ENCODE data around the gene GPR156.
A peak's percentile ranks its signal among the peaks of the same experiment; 100 is the strongest.

The GPR156 gene

DNA sequence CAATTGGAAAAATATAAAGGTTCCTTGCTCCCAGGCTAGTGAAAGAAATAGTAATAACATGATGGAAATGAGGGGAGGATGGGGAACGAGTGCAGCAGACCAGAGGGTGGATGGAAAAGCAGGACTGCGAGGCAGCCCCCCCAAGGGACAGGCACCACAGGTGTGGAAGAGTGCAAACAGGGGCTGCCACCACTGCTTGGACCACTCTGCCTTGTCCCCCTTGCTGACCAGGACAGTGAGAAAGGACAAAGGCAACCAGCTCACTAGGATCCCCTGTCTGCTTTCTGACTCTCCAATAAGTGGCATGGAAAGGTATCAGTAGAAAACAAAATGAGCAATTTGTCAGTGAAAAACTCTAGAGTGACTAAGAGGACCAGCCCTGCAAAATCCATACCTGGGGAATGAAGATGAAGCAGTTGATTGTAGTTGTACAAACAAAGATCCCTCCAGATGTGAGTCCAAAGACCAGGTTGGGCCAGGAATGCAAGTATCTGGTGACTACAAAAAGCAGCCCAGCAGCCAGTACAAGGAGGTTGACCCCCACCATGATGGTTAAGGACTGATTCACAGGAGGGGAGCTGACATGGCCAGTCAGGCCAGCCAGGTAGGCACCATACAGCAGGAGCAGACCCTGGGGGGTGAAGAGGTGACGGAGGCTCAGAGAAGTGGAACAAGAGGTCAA lies 104.2 kb downstream of the GPR156 start:
- H3K4me3 ChIP-seq = no peak overlapping the region
- TF ChIP-seq, protein P1, sequence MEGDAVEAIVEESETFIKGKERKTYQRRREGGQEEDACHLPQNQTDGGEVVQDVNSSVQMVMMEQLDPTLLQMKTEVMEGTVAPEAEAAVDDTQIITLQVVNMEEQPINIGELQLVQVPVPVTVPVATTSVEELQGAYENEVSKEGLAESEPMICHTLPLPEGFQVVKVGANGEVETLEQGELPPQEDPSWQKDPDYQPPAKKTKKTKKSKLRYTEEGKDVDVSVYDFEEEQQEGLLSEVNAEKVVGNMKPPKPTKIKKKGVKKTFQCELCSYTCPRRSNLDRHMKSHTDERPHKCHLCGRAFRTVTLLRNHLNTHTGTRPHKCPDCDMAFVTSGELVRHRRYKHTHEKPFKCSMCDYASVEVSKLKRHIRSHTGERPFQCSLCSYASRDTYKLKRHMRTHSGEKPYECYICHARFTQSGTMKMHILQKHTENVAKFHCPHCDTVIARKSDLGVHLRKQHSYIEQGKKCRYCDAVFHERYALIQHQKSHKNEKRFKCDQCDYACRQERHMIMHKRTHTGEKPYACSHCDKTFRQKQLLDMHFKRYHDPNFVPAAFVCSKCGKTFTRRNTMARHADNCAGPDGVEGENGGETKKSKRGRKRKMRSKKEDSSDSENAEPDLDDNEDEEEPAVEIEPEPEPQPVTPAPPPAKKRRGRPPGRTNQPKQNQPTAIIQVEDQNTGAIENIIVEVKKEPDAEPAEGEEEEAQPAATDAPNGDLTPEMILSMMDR (IDR thresholded peaks at IDR 0.05) = no peak
- peaks cover 0 to 21% (median 15%) of the 10 kb centered on the region in 4 donors for H3K4me1 ChIP-seq
- intact Hi-C loops (cut with DNase I; ENCODE audit: low total_unique reads) = loop anchor here (5.0 kb wide), 1 partner anchor 289 kb away; no protein-coding TSS in a partner anchor
- no peaks in the 10 kb centered on the region for H3K27me3 ChIP-seq
- no peaks in the 10 kb centered on the region for H3K36me3 ChIP-seq
- no peak for DNase-seq
- H3K9me3 ChIP-seq = no peaks in the 10 kb centered on the region
- H3K27ac ChIP-seq = no peak overlapping the region

DNA sequence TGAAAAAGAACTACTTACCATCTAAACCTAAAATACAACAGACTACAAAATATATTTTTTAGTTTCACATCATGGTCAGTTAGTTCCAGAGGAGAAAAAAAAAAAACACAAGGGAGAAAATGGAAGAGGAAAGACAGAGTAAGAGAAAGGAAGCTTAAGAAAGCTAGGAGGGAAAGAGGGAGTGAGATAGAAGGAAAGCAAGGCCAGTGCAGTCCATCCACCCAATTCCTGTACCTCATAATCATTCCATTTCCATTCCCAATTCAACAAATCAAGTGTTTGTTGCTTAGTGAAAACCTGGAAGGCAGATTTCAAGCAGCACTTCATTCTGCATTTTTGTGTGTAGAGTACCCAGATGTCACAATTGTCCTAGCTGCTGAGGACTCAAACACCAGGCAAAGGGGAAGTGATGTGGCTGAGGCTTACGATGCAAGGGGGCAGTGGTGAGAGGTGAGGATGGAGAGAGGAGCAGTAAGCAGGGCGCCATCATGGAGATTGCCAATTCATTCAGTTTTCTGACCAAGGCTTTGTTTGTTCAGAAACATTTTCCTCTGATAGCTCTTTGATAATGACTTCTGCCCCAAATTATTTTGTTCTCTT lies 107.2 kb downstream of the GPR156 start:
- Histone ChIP-seq H3K4me3 (no peak overlapping the region), H3K36me3 (no peaks in the 10 kb centered on the region), H3K27me3 (no peaks in the 10 kb centered on the region), H3K4me1 (peaks cover 0 to 21% (median 15%) of the 10 kb centered on the region in 4 donors), H3K27ac (peak overlapping the region; percentile 18 to 48), H3K9me3 (no peaks in the 10 kb centered on the region)
- intact Hi-C loops (cut with DNase I; ENCODE audit: low total_unique reads) = no loop called here
- DNase-seq = no peak
- TF ChIP-seq, protein P1 (IDR thresholded peaks at IDR 0.05) = no peak

DNA sequence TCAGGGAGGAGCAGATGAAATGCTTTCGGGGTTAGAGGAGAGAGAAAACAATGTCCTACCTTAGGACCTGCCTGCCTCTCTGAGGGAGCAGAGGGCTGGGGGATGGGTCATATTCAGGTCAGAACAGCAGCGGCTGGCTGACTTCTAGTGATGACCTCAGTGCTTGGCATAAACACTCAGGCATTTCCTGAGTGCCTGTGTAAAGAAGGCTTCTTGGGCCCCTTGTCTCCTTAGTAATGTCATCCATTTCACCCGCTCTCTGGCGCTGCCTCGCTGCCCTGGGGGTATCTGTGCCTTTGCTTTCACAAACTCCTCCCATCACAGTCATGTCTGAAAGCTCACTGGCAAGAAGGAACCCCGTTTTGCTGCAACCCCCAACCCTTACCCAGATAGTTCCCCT lies 107.9 kb downstream of the GPR156 start:
- peak overlapping the region; percentile 18 to 48 for H3K27ac ChIP-seq
- TF ChIP-seq, protein P1 (IDR thresholded peaks at IDR 0.05) = no peak
- H3K36me3 ChIP-seq = no peaks in the 10 kb centered on the region
- intact Hi-C loops (cut with DNase I; ENCODE audit: low total_unique reads) = no loop called here
- no peaks in the 10 kb centered on the region for H3K9me3 ChIP-seq
- H3K4me1 ChIP-seq = peaks cover 0 to 25% (median 18%) of the 10 kb centered on the region in 4 donors
- no peaks in the 10 kb centered on the region for H3K27me3 ChIP-seq
- no peak for DNase-seq
- no peak overlapping the region for H3K4me3 ChIP-seq

DNA sequence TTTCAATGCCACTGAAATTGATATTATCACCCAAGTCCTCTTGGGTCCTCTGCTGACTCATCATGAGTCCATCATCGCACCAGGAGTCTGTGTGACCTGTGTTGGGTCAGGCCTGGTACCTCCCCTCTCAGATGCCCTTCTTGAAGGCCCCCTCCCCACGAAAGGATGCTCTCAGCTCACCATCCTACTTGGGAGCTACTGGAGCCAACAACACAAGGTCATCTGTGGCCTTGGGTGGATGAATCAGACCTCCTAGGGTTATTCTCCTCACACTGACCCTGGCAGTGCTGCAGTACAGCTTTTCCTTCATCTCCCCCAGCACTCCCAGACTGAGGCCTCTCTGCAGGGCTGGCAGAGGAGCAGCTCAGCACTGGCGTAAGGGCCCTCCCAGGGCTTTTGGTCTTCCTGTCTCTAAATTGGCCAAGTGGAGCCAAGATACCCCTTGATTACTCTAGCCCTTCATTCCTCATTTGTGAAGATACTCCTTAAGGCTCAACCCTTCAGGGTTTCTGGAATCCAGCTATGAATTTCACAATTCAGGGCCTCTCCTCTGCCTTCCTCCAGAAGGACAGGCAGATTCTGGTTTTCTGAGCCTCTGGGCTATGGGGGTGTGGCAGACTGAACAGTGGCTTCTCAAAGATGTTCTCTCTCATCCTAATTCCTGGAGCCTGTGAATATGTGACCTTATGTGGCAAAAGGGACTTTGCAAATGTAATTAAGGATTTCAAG lies 110.0 kb downstream of the GPR156 start:
- no peak overlapping the region for H3K4me3 ChIP-seq
- no peak for DNase-seq
- H3K4me1 ChIP-seq = peaks cover 0 to 37% (median 30%) of the 10 kb centered on the region in 4 donors
- no peak overlapping the region for H3K27ac ChIP-seq
- H3K9me3 ChIP-seq = no peaks in the 10 kb centered on the region
- intact Hi-C loops (cut with DNase I; ENCODE audit: low total_unique reads) = no loop called here
- TF ChIP-seq, protein P1 (IDR thresholded peaks at IDR 0.05) = no peak
- H3K36me3 ChIP-seq = no peaks in the 10 kb centered on the region
- H3K27me3 ChIP-seq = no peaks in the 10 kb centered on the region

DNA sequence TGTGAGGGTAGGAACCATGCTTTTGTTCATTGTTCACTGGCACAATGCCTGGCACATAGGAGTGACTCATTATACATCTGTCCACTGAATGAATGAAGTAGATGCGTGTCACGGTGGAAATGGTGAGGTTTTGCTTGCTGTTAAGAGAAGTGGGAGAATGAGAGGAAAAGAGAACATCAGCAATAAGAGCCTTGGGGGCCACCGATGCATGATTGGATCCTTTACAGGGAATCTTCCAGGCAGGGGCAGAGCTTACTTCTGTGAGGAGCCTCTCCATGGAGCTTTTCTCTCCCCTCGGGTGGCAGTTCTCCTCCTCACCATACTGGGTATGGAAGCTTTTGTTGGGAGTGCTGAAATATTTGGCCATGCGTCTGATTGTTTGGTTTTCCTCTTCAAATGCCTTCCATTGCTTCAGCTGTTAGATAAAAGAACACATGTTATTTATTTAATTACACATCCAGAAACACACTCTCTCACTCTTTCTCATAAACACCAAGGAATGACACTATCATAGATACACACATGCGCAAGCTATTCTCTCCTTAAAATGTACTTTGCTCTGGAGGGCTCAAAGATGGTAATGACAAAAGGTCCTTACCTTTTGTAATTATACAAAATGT lies 111.9 kb downstream of the GPR156 start:
- intact Hi-C loops (cut with DNase I; ENCODE audit: low total_unique reads) = no loop called here
- no peaks in the 10 kb centered on the region for H3K9me3 ChIP-seq
- no peak overlapping the region for H3K4me3 ChIP-seq
- no peaks in the 10 kb centered on the region for H3K27me3 ChIP-seq
- DNase-seq = no peak
- no peak overlapping the region for H3K27ac ChIP-seq
- H3K4me1 ChIP-seq = peaks cover 0 to 35% (median 28%) of the 10 kb centered on the region in 4 donors
- TF ChIP-seq, protein P1 (IDR thresholded peaks at IDR 0.05) = no peak
- no peaks in the 10 kb centered on the region for H3K36me3 ChIP-seq
